Activated CD8-positive, alpha-beta memory T cell treated with anti-CD3 and anti-CD28 coated beads, Interleukin-2, amount 50 U/mL, for 1 hour (primary cell): ENCODE data around the gene PTPRN2.
"Not testable (repeated sequence)": the region's sequence is repeated elsewhere in the genome, so short reads cannot be mapped to it uniquely, and the experiment has no call there.

Source experiments
- DNase-seq: peaks from one replicate; pipeline ENCODE4 v3.0.0-alpha.2; 2020; ENCODE audit errors: extremely low read depth

Gene PTPRN2

GRCh38 chr7:157904866-157905570 lies 682.6 kb downstream of the PTPRN2 start:
- DNase-seq: no peak

GRCh38 chr7:157904211-157904865 lies 683.3 kb downstream of the PTPRN2 start:
- no peak for DNase-seq

GRCh38 chr7:157903710-157904109 lies 683.9 kb downstream of the PTPRN2 start:
- DNase-seq: no peak

- DNase-seq: no peak
Measured at GRCh38 chr7:157903296-157903695, 684.3 kb downstream of the PTPRN2 start.

- DNase-seq: not testable (repeated sequence)
Measured at GRCh38 chr7:157901816-157902610, 685.6 kb downstream of the PTPRN2 start.

GRCh38 chr7:157901166-157901565 lies 686.5 kb downstream of the PTPRN2 start:
- DNase-seq: no peak

GRCh38 chr7:157900556-157900955 lies 687.1 kb downstream of the PTPRN2 start:
- DNase-seq: no peak

GRCh38 chr7:157900011-157900410 lies 687.6 kb downstream of the PTPRN2 start:
- no peak for DNase-seq

GRCh38 chr7:157898802-157899505 lies 688.7 kb downstream of the PTPRN2 start:
- DNase-seq: no peak

GRCh38 chr7:157898261-157898660 lies 689.4 kb downstream of the PTPRN2 start:
- no peak for DNase-seq

GRCh38 chr7:157897681-157898080 lies 689.9 kb downstream of the PTPRN2 start:
- no peak for DNase-seq

GRCh38 chr7:157896774-157897555 lies 690.7 kb downstream of the PTPRN2 start:
- no peak for DNase-seq

- DNase-seq: not testable (repeated sequence)
Measured at GRCh38 chr7:157896376-157896675, 691.3 kb downstream of the PTPRN2 start.

- no peak for DNase-seq
Measured at GRCh38 chr7:157895520-157896375, 691.9 kb downstream of the PTPRN2 start.

- DNase-seq: not testable (repeated sequence)
Measured at GRCh38 chr7:157895098-157895497, 692.5 kb downstream of the PTPRN2 start.

GRCh38 chr7:157893535-157894044 lies 694.0 kb downstream of the PTPRN2 start:
- DNase-seq: no peak

GRCh38 chr7:157892751-157893523 lies 694.7 kb downstream of the PTPRN2 start:
- DNase-seq: no peak

GRCh38 chr7:157890921-157891401 lies 696.7 kb downstream of the PTPRN2 start:
- no peak for DNase-seq

- no peak for DNase-seq
Measured at GRCh38 chr7:157889480-157889879, 698.1 kb downstream of the PTPRN2 start.
